HG03571 (cell line): ENCODE measurements around the gene POU2F1.

Source experiments
- ATAC-seq: cut with Tn5 transposase; IDR thresholded peaks from one replicate; pipeline ENCODE4 v1.9.1; 2021; ENCODE audit not compliant: unreplicated experiment

POU2F1 gene

DNA sequence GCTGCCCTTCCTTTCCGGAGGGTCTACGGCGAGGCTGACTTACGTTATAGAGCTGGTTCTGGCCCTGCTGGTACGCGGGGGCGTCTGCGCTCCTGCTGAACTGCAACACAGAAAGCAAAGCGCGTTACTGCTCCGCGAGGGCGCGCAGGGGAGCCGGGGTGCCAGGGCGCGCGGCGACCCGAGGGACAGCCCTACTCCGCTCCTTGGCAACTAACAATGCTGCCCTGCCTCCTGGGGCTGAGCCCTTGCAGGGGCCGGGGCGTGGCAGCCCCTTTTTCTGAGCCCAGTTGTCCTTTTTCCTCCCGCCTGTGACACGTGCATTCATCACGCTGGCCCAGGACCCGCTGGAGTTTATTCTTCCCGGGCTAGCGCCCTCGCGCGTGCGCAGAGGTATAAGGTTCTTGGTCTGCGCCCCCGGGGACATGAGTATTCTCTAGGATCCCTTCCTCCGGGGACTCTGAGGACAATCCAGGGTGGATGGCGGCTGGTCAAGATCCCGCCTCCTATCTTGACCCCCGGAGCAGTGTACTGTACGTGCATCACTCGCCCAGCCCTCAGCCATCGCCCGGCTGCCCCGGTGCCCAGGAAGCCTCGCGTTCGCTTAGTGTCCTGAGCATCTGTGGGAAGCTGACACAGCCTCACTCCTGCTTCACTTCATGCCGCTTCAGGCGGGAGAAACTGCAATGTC is 218.8 kb downstream of the POU2F1 start:
- ATAC-seq, result no peak

DNA sequence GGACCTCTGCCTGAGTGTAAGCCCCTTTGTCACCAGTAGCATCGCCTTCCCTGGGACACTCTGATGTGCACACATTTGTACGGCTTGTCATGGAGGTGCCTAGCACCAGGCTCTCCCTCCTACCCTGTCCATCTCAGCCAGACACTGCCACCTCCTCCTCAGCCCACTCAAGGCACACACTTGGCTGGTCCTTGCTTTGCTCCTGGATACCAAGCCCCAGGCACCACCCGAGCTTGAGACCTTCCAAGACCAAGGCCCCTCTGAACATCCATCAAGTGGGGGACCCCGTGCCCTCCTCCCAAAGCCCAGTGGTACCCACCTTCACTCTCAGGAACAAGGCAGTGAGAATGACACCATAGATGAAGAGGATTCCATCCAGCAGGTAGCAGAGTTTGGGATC is 219.7 kb downstream of the POU2F1 start:
- ATAC-seq, result no peak

DNA sequence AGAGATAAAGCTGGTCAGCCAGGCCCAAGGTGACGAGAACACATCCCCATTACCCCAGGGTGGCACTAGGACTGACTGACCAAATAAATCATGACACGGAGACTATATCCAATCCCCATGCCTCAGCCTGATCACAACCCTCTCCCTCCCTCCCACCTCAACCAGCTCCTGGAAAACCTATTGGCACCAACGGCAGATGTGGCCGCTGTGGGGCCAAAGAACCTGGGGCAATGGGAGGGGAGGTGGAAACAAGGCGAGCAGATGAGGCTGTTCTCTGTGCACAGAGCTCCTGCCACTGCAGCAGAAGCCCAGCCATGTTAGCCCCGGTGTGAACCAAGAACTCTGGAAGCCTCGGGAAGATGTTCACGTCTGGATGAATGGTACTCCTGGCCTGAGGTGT is 220.1 kb downstream of the POU2F1 start:
- ATAC-seq, result no peak

DNA sequence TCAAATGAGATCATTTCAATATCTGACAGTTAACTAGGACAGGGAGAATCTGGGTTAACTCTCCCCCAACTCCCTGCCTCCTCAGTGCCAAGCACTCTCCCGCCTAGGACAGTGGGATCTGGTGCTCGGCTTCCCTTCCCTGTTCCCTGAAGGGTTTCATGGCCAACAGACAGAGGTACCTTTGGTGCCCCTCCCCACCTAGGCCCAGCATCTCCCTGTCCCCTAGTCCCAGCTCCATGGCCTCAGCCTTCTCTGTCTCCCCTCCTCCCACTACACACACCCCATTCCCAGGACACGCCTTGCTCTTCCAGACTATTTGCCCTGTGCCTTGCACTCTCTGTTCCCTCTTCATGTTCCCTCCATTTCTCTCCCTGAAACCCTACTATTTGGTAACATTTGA is 220.5 kb downstream of the POU2F1 start:
- ATAC-seq, result no peak

DNA sequence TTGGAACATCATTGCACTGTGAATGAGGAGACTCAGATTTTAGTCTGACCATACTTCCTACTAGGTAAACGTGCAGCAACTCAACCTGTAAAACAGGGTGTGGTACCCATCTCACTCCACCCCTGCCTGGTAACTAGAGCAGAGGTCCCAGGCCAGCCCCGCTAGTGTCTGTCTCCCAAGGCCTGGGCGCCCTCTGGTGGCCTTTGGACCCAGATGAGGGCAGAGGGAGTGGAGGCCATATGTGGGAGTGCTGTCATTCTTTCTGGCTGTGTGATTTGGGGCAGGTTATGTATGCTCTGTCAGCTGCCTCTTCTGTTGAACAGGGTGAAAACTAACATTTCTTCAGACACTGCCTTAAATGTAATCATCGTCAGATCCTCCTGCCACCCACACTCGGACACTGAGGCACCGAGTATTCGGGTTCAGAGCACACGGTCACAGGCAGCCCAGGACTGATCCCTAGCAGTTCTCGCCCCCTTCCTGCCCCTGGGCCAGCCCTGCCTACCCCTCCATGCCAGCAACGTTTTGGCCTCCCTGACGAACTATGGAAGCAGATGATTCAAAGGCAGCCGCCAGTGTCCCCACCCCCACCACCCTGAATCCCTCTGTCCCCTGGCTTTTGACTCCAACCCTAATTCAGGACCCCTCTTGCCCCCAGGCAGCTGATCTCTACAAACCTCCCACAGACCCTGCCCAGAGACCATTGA is 221.6 kb downstream of the POU2F1 start:
- peak; percentile 92 for ATAC-seq

DNA sequence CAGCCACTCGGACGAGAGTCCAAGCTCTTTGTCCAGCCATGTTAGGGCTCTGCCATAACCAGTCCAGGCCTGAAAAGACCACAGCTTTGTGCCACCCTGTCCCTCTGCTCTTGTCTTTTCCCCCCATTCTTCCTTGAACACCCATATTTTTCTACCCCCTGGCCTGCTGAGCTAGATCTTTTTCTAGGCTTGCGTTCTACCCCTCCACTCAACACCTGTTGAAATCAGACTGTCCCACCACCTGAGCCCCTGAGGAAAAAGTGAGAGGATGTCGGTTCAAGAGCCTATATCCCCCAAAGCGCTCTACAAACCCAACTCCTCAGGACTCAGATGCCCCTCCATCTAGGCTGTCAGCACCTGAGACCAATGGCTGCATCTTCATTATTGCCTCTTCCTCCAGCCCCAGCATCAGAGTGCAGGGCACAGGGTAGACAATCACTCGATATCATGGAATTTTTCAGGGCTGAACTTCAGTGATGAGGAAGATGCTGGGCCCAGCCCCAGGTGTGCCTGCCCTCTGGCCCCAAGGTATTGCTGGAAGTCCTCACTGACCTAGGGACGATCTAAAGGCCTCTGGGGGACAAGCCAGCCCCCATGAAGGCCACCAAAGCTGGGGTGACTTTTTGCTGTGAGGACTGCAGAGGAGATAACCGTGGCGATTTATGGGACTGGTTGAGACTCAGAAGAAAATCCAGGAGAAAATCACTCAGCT is 222.3 kb downstream of the POU2F1 start:
- ATAC-seq, result no peak

DNA sequence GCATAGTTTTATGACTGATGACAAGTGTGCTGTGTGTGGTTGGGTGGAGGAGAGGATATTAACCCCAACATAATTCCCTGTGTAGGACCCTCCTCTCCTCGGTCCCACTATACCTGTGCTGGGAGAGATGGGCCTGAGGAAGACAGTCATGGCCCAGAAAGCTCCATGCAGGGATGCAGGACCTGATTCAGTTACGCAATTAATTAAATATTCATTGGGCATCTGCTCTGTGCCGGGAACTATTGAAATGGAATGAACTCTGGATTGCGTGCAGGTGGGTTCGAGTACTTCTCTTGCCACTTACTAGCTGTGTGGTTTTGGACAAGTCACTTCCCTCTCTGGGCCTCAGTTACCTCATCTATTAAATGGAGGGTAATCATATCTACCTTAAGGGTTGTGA is 223.1 kb downstream of the POU2F1 start:
- no peak for ATAC-seq

DNA sequence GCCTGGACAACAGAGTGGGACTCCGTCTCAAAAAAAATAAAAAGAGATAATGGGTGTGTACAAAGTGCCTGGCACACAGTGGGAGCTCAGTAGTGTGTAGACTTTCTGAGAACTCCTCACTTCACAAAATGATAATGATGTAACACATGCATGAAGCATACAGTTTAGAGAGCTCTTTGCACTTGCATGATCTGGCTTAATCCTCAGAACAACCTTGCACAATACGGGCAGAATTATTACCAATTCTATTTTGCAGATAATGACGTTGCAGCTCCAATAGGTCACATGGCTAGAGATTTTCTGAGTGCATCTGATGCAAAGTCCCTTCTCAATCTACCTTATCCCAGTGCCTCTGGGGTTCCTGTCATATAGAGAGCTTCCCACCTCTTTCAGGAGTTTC is 226.3 kb downstream of the POU2F1 start:
- no peak for ATAC-seq

DNA sequence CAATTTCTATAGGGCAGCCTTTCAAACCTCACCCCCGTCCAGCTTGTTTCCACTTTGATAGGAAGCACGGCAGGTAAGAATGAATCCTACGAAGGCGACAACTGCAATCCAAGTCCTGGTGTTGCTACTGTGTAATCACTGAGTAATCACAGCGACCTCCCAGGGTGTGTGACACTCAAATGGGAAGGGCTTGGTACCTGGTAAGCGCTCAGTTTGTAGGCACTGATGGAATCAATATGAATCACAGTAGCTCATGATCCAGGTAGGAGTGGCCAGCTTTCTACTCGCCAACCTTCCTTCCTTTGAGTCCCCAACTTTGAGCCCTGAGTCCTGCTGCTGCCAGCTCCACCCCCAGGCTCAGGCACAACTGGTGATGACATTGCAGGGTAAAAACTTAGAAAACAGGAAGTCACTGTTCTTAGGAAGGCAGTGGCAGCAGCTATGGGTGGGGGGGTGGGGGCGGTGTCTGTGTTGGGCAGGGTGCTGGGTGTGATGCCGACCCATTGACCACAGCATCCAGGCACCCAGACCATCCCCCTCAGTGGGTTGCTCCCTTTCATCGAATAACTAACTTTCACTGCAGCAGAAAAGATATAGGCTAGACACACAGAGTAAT is 226.9 kb downstream of the POU2F1 start:
- ATAC-seq, result peak; percentile 65

DNA sequence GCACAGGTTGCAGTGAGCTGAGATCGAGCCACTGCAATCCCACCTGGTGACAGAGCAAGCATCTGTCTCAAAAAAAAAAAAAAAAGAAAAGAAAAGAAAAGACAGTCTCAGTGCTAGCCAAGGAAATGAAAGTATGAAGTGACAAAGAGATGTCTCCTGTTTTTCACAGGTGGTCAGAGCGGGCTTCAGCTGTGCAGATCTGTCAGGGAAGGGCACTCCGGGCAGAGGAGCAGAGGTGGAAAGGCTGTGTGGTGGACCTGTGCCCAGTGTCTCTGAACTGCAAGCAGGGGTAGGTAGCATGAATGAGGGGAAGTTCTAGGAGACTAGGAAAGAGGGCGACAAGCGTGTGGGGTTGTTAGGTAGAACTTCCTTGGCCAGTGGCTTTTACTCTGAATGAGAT is 230.2 kb downstream of the POU2F1 start:
- ATAC-seq, result no peak

DNA sequence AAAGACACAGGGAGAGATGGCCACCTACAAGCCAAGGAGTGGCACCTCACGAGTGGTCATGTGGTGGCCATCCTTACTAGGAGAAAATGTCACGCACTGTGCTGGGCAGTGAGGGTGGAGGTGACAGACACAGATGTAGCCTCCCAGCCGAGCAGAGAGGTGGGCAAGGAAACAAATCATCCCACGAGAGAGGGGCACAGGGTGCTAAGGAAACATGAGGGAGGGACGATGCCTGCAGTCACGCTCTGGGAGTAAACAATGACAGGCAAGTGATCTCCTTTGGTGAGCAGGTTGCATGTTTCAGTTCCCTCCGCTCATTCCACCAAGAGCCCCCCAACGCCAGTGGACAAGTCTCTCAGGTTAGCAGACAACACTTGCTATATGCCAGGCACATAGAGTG is 231.8 kb downstream of the POU2F1 start:
- ATAC-seq, result no peak

DNA sequence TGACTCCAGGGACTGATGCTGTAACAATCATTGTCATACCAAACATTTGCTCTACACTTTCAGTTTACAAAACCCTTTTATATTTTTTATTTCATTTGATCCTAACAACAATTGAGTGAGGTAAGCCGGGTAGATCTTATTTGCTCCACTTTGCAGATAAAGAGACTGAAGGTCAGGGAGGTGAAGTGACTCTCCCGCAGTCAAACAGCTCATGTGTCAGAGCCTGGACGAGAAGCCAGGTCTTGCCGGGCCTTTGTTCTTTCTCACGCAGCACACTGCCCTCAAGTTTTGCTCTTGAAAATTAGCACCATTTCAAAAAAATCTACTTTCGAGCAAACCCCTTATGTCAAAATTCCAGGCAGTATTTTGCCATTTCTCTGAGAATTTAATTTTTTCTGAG is 232.4 kb downstream of the POU2F1 start:
- no peak for ATAC-seq

DNA sequence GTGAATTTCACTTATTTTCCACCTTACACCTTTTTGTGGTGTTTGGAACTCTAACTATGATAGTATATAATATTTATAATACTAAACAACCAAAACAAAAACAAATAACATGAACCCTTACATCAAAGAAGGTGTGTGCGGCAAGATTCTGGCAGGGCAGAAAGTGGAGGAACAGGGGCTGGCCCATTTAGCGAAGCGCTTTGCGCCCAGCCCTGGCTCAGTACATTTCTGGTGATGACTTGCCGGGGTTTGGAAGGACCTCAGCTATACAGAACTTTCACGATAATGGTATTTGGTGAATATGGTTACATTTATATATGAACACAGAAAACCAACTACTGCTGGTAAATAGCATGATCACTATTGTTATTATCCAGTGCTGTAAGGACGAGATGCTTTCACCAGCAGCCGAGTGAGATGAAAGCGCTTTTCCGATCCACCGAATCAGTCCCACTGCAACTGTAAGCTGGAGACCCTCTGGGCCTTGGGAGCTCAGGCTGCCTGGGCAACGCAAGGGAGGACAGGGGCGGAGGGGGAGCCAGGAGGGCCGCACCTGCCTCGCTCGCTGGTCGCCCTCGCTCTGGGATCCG is 233.7 kb downstream of the POU2F1 start:
- ATAC-seq, result peak; percentile 22

DNA sequence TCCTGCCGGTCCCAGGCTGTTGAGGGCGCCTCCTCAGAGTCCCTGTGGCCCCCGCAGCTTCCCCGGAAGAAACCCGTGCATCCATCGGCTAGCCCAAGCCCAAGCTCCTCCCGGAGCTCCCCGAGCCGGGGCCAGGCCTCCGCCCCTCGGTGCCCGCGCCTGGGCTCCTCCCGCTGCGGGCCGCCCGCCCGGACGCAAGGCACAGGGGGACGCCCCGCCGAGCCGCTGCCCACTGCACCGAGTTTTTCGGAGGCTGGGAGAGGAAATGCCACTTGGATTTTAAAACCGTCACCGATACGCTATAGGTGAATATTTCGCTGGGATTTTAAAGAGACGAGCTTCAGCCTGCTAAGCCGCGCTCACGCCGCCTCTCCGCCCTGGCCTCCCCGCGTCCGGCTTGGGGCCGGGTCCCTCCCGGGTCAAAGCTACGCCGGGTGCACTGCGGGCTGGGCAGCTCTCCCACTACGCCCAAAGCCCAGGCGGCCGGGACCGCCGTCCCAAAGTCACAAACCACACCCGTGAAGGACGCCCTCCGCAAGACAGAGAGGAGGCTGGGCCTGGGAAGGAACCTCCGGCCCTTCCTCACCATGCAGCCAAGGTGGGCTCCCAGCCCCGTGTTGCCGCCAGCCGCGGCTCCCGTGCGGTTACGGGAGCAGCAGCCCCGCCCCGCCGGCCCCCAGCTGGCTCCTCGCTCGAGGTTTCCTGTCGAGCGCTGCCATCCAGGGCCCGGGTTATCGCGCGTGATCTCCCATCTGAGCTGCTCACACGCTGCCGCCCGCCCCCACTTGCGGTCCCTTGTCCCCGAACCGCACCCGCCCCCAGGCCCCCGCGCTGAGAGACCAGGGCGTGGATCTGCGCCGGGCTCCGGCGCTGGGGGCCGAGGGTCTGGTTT is 234.5 kb downstream of the POU2F1 start:
- ATAC-seq, result peak; percentile 59

DNA sequence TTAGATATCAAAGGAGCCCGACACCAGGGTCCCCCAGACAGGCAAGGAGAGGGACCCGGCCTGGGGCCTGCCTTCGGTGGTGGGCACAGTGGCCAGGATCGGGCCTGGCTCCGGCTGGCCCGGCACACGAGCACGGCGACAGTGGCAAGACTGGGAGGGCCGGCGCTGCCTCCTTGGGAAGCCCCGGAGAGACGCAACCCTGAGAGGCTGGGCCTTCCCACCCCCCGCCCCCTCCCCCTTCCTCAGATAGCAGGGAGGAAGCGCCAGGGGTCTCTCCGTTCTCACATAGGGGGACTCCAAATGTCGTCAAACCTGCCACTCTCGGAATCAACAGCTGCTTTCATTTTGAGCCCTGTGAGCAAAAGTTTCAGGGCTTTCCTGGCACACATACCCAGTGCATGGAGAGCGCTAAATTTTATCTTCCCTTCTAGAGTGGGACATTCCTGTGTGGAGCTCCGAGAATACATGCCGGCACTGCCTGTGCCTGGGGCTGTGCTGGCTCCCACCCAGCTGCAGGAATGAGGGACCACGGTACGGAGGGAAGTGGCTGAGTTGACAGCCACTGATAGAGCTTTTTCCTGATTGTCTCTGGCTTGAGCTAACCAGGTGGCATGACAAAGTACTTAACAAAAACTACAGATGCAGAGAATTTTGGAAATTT is 235.2 kb downstream of the POU2F1 start:
- peak; percentile 35 for ATAC-seq

DNA sequence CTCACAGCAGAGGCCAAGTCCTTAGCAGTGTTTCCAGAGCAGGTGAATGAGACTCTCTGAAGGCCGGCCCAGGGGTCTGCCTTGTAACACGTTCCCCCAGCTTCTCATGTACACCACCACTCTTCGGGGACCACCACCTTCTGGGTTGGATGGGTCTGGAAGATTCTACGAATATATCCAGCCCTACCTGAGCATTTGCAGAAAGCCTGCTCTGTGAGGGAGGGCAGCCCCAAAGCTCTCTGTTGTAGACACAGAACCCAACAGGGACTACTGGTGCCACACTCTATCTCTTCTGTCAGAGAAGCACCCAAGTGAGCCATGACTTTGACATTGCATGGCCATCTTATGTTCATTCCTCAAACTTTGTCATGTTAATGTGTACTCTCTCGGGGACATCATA is 235.8 kb downstream of the POU2F1 start:
- no peak for ATAC-seq

DNA sequence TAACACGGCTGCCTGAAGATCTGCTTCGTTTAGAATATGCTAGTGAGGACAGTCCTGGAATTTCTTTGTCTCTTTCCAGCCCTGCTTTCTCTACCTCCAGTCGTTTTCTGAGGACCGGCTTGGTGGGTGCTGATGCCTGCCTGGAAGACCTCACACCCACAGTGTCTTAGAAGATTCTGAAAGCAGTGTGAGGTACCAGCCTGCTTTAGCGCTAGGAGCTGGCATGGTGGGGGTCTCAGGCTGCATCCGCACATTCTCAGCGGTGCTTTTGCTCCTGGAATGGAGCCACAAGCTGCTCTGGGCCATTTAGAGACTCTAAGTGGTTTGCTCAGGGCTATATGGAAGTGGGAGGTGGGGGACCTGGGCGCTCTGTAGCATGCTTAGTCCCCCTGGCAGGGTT is 236.2 kb downstream of the POU2F1 start:
- no peak for ATAC-seq

DNA sequence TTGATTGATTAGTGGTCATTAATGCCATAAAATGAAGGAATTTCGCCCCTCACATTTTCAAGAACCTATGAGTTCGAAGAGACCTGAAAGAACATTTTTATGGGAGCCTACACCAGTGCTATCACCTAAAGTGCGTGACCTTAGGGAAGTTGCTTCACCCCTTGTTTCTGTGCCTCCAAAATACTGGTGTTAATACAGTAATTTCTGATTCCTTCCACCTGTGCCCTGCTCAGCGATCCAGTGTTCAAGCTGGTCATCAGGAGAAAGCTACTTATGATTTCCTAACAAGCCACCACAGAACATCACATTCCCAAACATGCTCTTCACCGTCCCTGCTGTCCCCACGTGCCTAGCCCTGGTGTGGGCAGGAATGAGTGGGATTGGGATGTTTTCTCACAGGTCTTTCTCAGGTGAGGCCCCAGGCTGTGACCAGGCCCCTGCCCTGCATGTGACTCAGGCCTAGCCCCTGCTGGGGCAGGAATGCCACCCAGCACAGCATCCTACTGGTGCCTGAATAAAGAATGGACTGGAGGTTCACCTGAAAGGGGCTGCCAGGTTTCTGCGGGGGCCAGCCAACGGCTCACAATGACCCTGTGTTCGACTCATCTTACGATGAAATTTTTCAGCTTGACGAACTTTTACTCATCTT is 237.4 kb downstream of the POU2F1 start:
- ATAC-seq, result no peak

DNA sequence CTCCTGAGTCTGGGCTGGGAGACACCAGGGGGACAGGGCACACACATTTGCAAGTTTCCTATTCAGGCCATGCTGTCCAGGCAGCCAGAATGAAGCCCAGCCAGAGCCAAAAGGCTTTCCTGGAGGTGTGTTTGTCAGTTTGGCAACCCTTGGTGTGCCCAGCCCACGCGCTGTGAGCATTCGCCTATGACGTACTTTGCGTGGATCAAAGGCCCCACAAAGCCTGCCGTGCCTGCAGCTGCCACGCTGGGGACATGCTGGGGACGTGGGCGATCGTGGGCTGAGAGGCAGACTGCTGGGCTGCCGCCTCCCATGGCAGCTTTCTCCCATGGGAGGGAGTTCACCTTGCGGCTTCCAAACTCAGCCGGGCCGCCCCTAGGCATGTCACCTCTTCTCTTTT is 240.2 kb downstream of the POU2F1 start:
- ATAC-seq, result no peak
